ENCODE data around the gene SLC6A19.

Gene SLC6A19

GRCh38 chr5:1214936-1215220, 13.5 kb downstream of the SLC6A19 start:
- FAIRE-seq (no peak), DNase-seq (ENCODE audit: insufficient read length) (no peak)
- TF ChIP-seq POLR2AphosphoS5 (IDR thresholded peaks at IDR 0.05; ENCODE audit: low read depth, low read length) (no peak), POLR2A (IDR thresholded peaks at IDR 0.05; ENCODE audit: low read depth, low read length) (no peak)

- FAIRE-seq: no peak
- DNase-seq (ENCODE audit: insufficient read length): no peak
- TF ChIP-seq POLR2A (IDR thresholded peaks at IDR 0.05; ENCODE audit: low read depth, low read length) (no peak), POLR2AphosphoS5 (IDR thresholded peaks at IDR 0.05; ENCODE audit: low read depth, low read length) (no peak), TAF1 (IDR thresholded peaks at IDR 0.05; ENCODE audit: borderline replicate concordance, low read depth, low read length) (no peak)
Measured at GRCh38 chr5:1215320-1216096, 14.1 kb downstream of the SLC6A19 start.

- FAIRE-seq (no peak), DNase-seq (ENCODE audit: insufficient read length) (no peak)
- TF ChIP-seq POLR2A (IDR thresholded peaks at IDR 0.05; ENCODE audit: low read depth, low read length): no peak
- no peak for TF ChIP-seq TAF1 (IDR thresholded peaks at IDR 0.05; ENCODE audit: borderline replicate concordance, low read depth, low read length)
Measured at GRCh38 chr5:1216211-1216917, 15.0 kb downstream of the SLC6A19 start.

GRCh38 chr5:1216918-1217295, 15.5 kb downstream of the SLC6A19 start:
- no peak for FAIRE-seq
- no peak for DNase-seq (ENCODE audit: insufficient read length)
- no peak for TF ChIP-seq POLR2AphosphoS5 (IDR thresholded peaks at IDR 0.05; ENCODE audit: low read depth, low read length)
- TF ChIP-seq TAF1 (IDR thresholded peaks at IDR 0.05; ENCODE audit: borderline replicate concordance, low read depth, low read length): no peak
- no peak for TF ChIP-seq POLR2A (IDR thresholded peaks at IDR 0.05; ENCODE audit: low read depth, low read length)

- TF ChIP-seq POLR2AphosphoS5 (IDR thresholded peaks at IDR 0.05; ENCODE audit: low read depth, low read length) (no peak), POLR2A (IDR thresholded peaks at IDR 0.05; ENCODE audit: low read depth, low read length) (no peak), TAF1 (IDR thresholded peaks at IDR 0.05; ENCODE audit: borderline replicate concordance, low read depth, low read length) (no peak)
- FAIRE-seq (no peak), DNase-seq (ENCODE audit: insufficient read length) (no peak)
Measured at GRCh38 chr5:1217596-1218206, 16.3 kb downstream of the SLC6A19 start.

GRCh38 chr5:1218351-1219080, 17.1 kb downstream of the SLC6A19 start:
- no peak for TF ChIP-seq POLR2AphosphoS5 (IDR thresholded peaks at IDR 0.05; ENCODE audit: low read depth, low read length)
- no peak for TF ChIP-seq POLR2A (IDR thresholded peaks at IDR 0.05; ENCODE audit: low read depth, low read length)
- no peak for TF ChIP-seq TAF1 (IDR thresholded peaks at IDR 0.05; ENCODE audit: borderline replicate concordance, low read depth, low read length)
- FAIRE-seq (no peak), DNase-seq (ENCODE audit: insufficient read length) (no peak)

GRCh38 chr5:1219098-1219767, 17.8 kb downstream of the SLC6A19 start:
- no peak for DNase-seq (ENCODE audit: insufficient read length)
- FAIRE-seq: no peak
- no peak for TF ChIP-seq TAF1 (IDR thresholded peaks at IDR 0.05; ENCODE audit: borderline replicate concordance, low read depth, low read length)
- no peak for TF ChIP-seq POLR2A (IDR thresholded peaks at IDR 0.05; ENCODE audit: low read depth, low read length)
- no peak for TF ChIP-seq POLR2AphosphoS5 (IDR thresholded peaks at IDR 0.05; ENCODE audit: low read depth, low read length)

- no peak for DNase-seq (ENCODE audit: insufficient read length)
- FAIRE-seq: no peak
- TF ChIP-seq POLR2A (IDR thresholded peaks at IDR 0.05; ENCODE audit: low read depth, low read length) (no peak), POLR2AphosphoS5 (IDR thresholded peaks at IDR 0.05; ENCODE audit: low read depth, low read length) (no peak), TAF1 (IDR thresholded peaks at IDR 0.05; ENCODE audit: borderline replicate concordance, low read depth, low read length) (no peak)
Measured at GRCh38 chr5:1219768-1220100, 18.3 kb downstream of the SLC6A19 start.

GRCh38 chr5:1220351-1220750, 19.0 kb downstream of the SLC6A19 start:
- DNase-seq (ENCODE audit: insufficient read length): no peak
- FAIRE-seq: no peak

GRCh38 chr5:1220831-1221230, 19.4 kb downstream of the SLC6A19 start:
- TF ChIP-seq POLR2AphosphoS5 (IDR thresholded peaks at IDR 0.05; ENCODE audit: low read depth, low read length) (no peak), TAF1 (IDR thresholded peaks at IDR 0.05; ENCODE audit: borderline replicate concordance, low read depth, low read length) (no peak), POLR2A (IDR thresholded peaks at IDR 0.05; ENCODE audit: low read depth, low read length) (no peak)
- DNase-seq (ENCODE audit: insufficient read length) (no peak), FAIRE-seq (no peak)

More at GRCh38 chr5:1220351-1220750, 19.0 kb downstream of the SLC6A19 start:
- TF ChIP-seq TAF1 (IDR thresholded peaks at IDR 0.05; ENCODE audit: borderline replicate concordance, low read depth, low read length) (no peak), POLR2A (IDR thresholded peaks at IDR 0.05; ENCODE audit: low read depth, low read length) (no peak), POLR2AphosphoS5 (IDR thresholded peaks at IDR 0.05; ENCODE audit: low read depth, low read length) (no peak)

GRCh38 chr5:1221721-1222120, 20.3 kb downstream of the SLC6A19 start:
- DNase-seq (ENCODE audit: insufficient read length) (no peak), FAIRE-seq (no peak)
- TF ChIP-seq POLR2A (IDR thresholded peaks at IDR 0.05; ENCODE audit: low read depth, low read length): no peak

Data from GM12892 (cell line).